Smooth muscle cell (in vitro differentiated cells): ENCODE results near the gene EZH1. TPM values are rescaled to one million over a fixed set of nuclear protein-coding genes. Genes with fewer than 3 reads are reported as not detected.
A peak's percentile ranks its signal among the peaks of the same experiment; 100 is the strongest.
"Not testable (repeated sequence)": the region's sequence is repeated elsewhere in the genome, so short reads cannot be mapped to it uniquely, and the experiment has no call there.

ENCODE experiments used
- DNase-seq: peaks from one replicate; lab custom pipeline; 2025; ENCODE audit not compliant: unreplicated experiment; lab: John Stamatoyannopoulos, UW
- H2AFZ ChIP-seq: fragments of 200-600 bp; sonication (generic); 2 replicates; pipeline ENCODE4 v1.6.0; 2016; ENCODE audit warnings: antibody characterized with exemption, low read depth, mild to moderate bottlenecking
- H3F3A ChIP-seq: fragments of 200-600 bp; sonication (generic); 2 replicates; pipeline ENCODE4 v1.6.0; 2017; ENCODE audit warnings: antibody characterized with exemption, low read depth
- H3K27ac ChIP-seq: fragments of 200-600 bp; sonication (generic); 2 replicates; pipeline ENCODE4 v1.5.1; 2016; ENCODE audit warnings: low read depth, mild to moderate bottlenecking
- H3K27me3 ChIP-seq: fragments of 200-600 bp; sonication (generic); 2 replicates; pipeline ENCODE4 v1.6.1; 2016; ENCODE audit warnings: low read depth, mild to moderate bottlenecking
- H3K36me3 ChIP-seq: fragments of 200-600 bp; sonication (generic); 2 replicates; pipeline ENCODE4 v1.5.1; 2016; ENCODE audit warnings: low read depth
- H3K4me1 ChIP-seq: fragments of 200-600 bp; sonication (generic); 2 replicates; pipeline ENCODE4 v1.5.1; 2016; ENCODE audit warnings: low read depth
- H3K4me2 ChIP-seq: fragments of 200-600 bp; sonication (generic); 2 replicates; pipeline ENCODE4 v1.6.0; 2016; ENCODE audit warnings: mild to moderate bottlenecking
- H3K4me3 ChIP-seq: fragments of 200-600 bp; sonication (generic); 2 replicates; pipeline ENCODE4 v1.5.1; 2016; ENCODE audit warnings: mild to moderate bottlenecking
- H3K79me2 ChIP-seq: fragments of 200-600 bp; sonication (generic); 2 replicates; pipeline ENCODE4 v1.6.0; 2016; ENCODE audit warnings: low read depth, mild to moderate bottlenecking
- H3K9ac ChIP-seq: fragments of 200-600 bp; sonication (generic); 2 replicates; pipeline ENCODE4 v1.6.0; 2016; ENCODE audit warnings: low read depth
- H3K9me3 ChIP-seq: fragments of 200-600 bp; sonication (generic); replicated peaks from 2 replicates; pipeline ENCODE4 v1.5.1; 2016; ENCODE audit warnings: low read depth
- H4K20me1 ChIP-seq: fragments of 200-600 bp; sonication (generic); 2 replicates; pipeline ENCODE4 v1.6.0; 2016; ENCODE audit warnings: low read depth
- WGBS: methylation state at CpG from one replicate; pipeline ENCODE4 v1.1.7; 2016; ENCODE audit warnings: low lambda C conversion rate; 5-methylcytosine and 5-hydroxymethylcytosine counted together
- polyA plus RNA-seq: library from polyadenylated mRNA; unstranded; fragments of >200 nt; fragmentation: Nextera tagmentation; extraction: Ambion mirVana; gene quantifications from 2 replicates; pipeline ENCODE4 v1.2.1, GENCODE V29; 2016
- total RNA-seq: library from RNA; depleted of rRNA; stranded (reverse); fragments of >200 nt; gene quantifications from 2 replicates; pipeline ENCODE4 v1.2.3, GENCODE V29; 2014
- TF ChIP-seq, protein P1 (sequence below): fragments of 200-600 bp; sonication (generic); IDR thresholded peaks from 2 replicates; pipeline ENCODE4 v1.5.1; 2017; ENCODE audit warnings: borderline replicate concordance, mild to moderate bottlenecking, antibody characterized with exemption; ENCODE audit not compliant: insufficient read depth, poor library complexity, severe bottlenecking

The EZH1 gene
- total and polyA plus RNA-seq, 2 experiments from 2014 or later: 8.0 to 19.4 TPM

- H3K9ac ChIP-seq: no peak overlapping the region
- H3K79me2 ChIP-seq: no peaks in the 10 kb centered on the region
- no peaks in the 10 kb centered on the region for H3K36me3 ChIP-seq
- TF ChIP-seq, protein P1, sequence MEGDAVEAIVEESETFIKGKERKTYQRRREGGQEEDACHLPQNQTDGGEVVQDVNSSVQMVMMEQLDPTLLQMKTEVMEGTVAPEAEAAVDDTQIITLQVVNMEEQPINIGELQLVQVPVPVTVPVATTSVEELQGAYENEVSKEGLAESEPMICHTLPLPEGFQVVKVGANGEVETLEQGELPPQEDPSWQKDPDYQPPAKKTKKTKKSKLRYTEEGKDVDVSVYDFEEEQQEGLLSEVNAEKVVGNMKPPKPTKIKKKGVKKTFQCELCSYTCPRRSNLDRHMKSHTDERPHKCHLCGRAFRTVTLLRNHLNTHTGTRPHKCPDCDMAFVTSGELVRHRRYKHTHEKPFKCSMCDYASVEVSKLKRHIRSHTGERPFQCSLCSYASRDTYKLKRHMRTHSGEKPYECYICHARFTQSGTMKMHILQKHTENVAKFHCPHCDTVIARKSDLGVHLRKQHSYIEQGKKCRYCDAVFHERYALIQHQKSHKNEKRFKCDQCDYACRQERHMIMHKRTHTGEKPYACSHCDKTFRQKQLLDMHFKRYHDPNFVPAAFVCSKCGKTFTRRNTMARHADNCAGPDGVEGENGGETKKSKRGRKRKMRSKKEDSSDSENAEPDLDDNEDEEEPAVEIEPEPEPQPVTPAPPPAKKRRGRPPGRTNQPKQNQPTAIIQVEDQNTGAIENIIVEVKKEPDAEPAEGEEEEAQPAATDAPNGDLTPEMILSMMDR: no peak
- H3K4me2 ChIP-seq: no peak overlapping the region
- peaks cover 3% of the 10 kb centered on the region for H3K4me1 ChIP-seq
- peaks cover 18% of the 10 kb centered on the region for H3F3A ChIP-seq
- peaks cover 40% of the 10 kb centered on the region for H4K20me1 ChIP-seq
- no peak overlapping the region for H3K4me3 ChIP-seq
- H3K27ac ChIP-seq: no peak overlapping the region
- 54% methylated on average over 10 of the region's 12 CpGs for WGBS
- no peaks in the 10 kb centered on the region for H3K27me3 ChIP-seq
- no peak for DNase-seq
- no peak overlapping the region for H2AFZ ChIP-seq
- H3K9me3 ChIP-seq: no peaks in the 10 kb centered on the region
Measured at GRCh38 chr17:42669705-42669976, 75.2 kb downstream of the EZH1 start.

- whole genome bisulfite sequencing: 55% methylated on average over 7 of the region's 7 CpGs
- Histone ChIP-seq H3K27ac (peak overlapping the region; percentile 61), H3K9ac (no peak overlapping the region), H3K4me3 (no peak overlapping the region), H3K79me2 (no peaks in the 10 kb centered on the region), H3K36me3 (no peaks in the 10 kb centered on the region), H3K27me3 (no peaks in the 10 kb centered on the region), H3K4me2 (no peak overlapping the region), H3K9me3 (no peaks in the 10 kb centered on the region), H3K4me1 (no peaks in the 10 kb centered on the region), H3F3A (peaks cover 18% of the 10 kb centered on the region), H2AFZ (no peak overlapping the region), H4K20me1 (peaks cover 17% of the 10 kb centered on the region)
- TF ChIP-seq, protein P1: no peak
- no peak for DNase-seq
Measured at GRCh38 chr17:42667088-42667951, 77.5 kb downstream of the EZH1 start.

DNA sequence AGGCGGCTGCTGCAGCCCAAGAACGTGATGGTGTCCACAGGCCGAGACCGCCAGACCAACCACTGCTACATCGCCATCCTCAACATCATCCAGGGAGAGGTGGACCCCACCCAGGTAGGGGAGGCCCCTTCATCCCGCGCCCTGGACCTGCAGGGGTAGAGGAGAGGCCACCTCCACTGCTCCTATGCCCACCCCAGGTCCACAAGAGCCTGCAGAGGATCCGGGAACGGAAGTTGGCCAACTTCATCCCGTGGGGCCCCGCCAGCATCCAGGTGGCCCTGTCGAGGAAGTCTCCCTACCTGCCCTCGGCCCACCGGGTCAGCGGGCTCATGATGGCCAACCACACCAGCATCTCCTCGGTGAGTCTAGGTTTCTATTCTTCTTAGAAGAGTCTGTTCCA, 78.7 kb downstream of the EZH1 start:
- not testable (repeated sequence) for H3K27me3 ChIP-seq, H3K4me3 ChIP-seq, DNase-seq, H3K79me2 ChIP-seq, H4K20me1 ChIP-seq, H3K36me3 ChIP-seq, H3K4me1 ChIP-seq, H3K4me2 ChIP-seq, H3K9ac ChIP-seq, H3K27ac ChIP-seq, H2AFZ ChIP-seq, H3K9me3 ChIP-seq
- 99% methylated on average over 13 of the region's 16 CpGs for WGBS
- peaks cover 18% of the 10 kb centered on the region for H3F3A ChIP-seq

GRCh38 chr17:42665581-42666001, 79.2 kb downstream of the EZH1 start:
- TF ChIP-seq, protein P1: no peak
- H3K9ac ChIP-seq: no peak overlapping the region
- WGBS: 90% methylated on average over 14 of the region's 14 CpGs
- H3K4me2 ChIP-seq: no peak overlapping the region
- no peak overlapping the region for H2AFZ ChIP-seq
- H3K79me2 ChIP-seq: no peaks in the 10 kb centered on the region
- DNase-seq: no peak
- H3K27ac ChIP-seq: no peak overlapping the region
- H3K9me3 ChIP-seq: no peaks in the 10 kb centered on the region
- H3K27me3 ChIP-seq: no peaks in the 10 kb centered on the region
- H3K4me1 ChIP-seq: no peaks in the 10 kb centered on the region
- H4K20me1 ChIP-seq: peaks cover 8% of the 10 kb centered on the region
- H3K36me3 ChIP-seq: no peaks in the 10 kb centered on the region
- H3F3A ChIP-seq: peaks cover 18% of the 10 kb centered on the region
- H3K4me3 ChIP-seq: no peak overlapping the region
